ENCODE results near the gene ZNF497.
"Not testable (repeated sequence)": the region's sequence is repeated elsewhere in the genome, so short reads cannot be mapped to it uniquely, and the experiment has no call there.

Gene ZNF497

DNA sequence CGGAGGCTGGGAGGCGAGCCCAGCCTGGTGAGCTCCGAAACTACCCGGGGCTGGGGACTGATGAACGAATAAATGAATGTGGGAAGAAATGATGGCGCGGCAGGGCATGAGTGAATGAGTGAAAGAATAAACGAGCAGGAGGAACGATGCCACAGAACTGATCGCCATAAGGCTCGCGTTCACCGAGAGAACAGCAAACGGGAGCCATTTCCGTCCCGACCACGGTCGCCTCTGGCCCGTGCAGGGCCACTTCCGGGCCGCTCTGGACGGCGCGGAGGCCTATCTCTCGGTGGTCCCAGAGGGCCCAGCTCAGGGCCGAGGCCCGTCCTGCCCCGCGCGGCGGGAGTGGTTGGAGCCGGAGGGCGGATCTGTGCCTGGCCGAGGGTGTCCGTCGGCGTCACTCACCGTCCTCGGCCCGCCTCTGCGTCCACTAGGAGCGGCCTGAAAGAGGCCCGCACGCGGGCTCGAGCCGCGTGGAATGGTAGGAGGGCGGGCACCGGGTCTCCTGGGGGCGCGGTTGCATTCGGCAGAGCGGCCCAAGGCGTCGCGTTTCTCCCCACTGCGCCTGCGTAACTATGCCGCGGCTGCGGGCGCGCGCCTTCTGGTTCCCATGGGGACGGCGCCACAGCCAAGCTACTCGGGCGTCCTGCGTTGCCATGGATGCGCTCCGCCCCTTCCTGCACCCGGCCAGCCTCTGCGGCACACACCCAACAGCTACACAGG is at the start of gene ZNF497:
Gene ZNF497 (minus strand): TSS at position 480 of the 723 bp plus-strand sequence. CDS start 5,116 bp downstream, outside the sequence.
- peak; percentile 90 for DNase-seq

DNA sequence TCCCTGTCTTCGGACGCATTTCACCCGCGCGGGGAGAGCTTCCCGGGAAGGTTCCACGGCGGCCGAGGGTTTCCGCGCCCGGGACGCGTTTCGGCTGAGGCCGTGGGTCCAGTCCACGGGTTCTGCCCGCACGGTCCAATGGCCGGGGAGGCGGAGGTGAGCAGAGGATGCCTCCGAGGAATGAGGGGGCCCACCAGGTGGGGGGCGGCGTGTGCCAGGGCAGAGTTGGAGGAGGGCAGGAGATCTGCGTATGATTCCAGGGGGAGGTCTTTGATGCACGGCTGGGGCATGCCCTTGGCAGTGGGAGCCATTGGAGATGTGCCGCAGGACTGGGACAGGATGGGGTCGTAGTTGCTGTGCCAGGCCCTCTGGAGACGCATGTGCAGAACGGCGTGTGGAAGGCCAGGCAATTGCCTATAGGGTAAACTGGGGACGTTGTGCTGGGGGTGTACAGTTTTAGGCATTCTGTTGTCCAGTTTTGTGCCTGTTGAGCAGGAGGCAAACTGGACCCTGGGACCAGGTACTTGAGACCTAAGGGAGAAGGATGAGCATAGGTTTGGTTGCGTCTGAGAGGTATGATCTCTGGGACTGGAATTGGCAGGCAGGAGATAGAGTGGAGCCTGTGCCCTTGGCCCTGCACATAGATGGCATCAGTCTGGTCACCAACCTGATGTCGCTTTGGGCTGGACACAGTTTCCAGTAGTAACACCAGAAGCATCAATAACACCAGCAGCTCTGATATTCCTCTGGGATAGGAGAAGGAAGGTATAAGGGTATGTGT is 46.6 kb upstream of the ZNF497 start:
- no peak for DNase-seq

DNA sequence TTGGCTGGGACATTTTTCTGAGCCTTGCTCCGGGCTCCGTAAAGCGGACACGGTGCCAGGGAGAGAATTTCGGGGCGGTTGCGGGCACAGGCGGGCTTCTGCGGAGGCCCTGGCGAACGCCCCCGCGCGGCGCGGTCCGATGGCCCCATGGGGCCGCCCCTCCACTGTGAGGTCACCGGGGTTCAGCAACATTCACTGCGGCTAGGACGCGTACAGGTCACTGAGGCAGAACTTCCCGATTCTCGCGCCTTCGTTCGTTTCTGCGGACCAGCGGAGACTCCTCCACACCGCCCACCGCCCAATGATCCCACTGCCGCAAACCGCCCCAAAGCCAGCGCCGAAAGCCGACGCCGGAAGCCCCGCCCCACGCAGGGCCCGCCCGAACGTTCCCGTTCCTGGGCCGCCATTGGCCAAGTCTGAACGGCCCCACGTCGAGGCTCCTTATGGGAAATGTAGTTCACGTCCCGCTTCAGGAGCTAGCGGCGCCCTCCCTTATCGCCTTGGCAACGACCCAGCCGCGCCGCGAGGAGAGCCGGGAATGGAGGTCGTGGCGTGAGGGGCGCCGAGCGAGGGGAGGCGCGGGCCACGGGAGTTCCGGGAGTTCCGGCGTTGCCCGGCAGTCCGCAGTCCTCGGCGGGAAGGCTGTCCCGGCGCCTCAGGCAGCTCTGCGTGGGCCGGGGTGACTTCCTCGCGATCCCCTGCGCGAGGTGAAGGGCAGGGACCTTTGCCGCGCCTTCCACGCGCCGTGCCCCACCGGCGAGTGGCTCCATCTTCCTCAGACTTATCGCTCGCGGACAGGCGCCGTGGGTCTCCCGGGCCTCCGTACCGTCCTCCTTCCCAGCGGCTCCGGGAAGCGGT is 45.8 kb upstream of the ZNF497 start, which contains the start of gene ZNF584:
Gene ZNF584 (plus strand): TSS at position 498 of the 858 bp plus-strand sequence. CDS start 499 bp downstream, outside the sequence.
- DNase-seq: peak; percentile 92

DNA sequence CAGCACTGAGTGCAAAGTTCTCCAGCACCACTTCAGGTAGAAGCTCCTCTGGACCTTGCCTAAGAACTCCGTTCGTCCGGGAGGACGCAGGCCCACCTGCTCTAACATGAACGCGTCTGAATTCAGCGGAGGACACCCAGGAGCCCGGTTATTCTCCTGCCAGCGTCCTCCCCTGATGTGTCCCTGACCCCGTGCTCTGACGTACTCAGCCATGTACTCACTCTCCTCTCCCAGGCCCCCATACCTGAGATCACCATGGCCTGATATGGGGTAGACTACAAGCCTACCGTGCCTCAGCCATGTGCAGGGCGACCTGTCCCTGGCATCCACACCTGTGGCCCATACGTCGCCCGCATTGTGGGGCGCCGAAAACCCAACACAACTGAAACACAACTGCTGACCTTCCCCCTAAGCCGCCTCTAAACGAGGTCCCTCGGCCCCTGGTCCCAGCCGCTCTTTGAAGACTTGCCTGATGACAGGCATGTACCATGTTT is 45.2 kb upstream of the ZNF497 start:
- no peak for DNase-seq

DNA sequence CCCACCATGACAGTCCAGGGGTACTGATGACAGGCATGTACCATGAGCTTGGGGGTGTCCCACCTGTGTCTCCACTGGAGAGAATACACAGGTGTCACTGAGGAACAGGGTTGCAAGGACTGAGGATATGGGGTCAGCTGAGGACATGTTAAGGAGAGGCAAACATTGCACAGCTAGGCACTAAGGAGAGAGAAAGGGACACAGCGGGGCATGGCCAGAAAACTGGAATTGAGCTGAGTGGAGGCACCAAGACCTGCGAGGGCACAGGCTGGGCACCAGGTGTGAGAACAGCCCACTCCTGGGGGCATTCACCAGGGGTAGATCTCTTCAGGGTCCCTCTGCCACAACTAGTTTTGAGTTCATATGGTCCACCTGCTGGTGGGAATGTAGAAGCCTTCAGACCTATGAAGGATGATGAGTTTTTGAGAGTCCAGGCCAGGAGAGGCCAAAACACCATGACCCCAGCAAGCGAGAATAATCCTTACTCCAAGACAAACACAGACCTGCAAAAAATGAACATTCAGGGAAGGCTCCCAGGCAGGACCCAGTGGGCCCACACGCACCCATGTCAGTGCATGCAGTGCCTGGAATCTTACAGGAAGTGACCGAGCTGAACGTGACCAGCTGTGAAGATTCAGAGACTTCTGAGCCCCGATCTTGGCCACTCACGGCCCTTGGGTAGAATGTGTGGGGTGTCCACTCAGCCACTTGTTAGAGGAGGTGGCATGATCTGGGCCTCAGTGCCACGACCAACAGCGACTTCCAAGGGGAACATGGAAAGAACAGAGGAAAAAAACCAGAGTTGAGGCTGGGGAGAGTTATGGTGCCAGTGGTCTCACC is 44.5 kb upstream of the ZNF497 start:
- no peak for DNase-seq

DNA sequence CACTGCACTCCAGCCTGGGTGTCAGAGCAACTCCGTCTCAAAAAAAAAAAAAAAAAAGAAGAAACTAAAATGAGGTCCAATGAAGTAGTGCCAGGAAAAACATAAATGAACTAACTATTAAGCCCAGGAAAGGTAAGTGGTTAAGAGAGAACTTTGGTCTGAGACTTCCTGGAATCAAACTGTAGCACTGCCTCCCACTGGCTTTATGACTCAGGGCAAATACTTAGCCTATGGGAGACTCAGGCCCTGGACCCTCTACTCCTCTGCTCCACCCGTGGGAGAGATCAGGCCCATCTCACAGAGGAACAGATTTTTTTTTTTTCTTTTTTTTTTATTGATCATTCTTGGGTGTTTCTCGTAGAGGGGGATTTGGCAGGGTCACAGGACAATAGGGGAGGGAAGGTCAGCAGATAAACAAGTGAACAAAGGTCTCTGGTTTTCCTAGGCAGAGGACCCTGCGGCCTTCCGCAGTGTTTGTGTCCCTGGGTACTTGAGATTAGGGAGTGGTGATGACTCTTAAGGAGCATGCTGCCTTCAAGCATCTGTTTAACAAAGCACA is 41.4 kb upstream of the ZNF497 start:
- DNase-seq: not testable (repeated sequence)

DNA sequence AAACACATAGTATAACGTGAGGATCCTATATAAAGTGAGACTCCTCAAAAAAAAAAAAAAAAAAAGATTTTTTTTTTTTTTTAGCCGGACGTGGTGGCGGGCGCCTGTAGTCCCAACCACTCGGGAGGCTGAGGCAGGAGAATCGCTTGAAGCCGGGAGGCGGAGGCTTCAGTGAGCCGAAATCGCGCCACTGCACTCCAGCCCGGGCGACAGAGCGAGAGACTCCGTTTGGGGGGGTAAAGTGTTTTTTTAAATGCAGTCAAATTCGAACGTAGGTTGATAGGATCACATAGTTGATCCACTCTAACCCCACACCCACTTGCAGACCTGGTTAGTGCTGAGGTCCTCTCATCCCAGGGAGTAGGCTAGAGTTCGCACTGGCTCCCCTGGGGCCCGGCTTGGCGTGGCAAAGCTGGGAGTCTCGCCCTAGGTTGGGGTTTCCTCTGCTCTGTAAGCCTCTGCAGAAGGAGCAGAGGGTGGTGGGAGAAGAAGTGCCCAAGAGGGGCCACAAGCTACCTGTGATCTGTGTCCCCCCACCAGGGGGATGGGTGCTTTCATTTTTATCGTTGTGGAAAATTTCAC is 39.4 kb upstream of the ZNF497 start:
- no peak for DNase-seq

DNA sequence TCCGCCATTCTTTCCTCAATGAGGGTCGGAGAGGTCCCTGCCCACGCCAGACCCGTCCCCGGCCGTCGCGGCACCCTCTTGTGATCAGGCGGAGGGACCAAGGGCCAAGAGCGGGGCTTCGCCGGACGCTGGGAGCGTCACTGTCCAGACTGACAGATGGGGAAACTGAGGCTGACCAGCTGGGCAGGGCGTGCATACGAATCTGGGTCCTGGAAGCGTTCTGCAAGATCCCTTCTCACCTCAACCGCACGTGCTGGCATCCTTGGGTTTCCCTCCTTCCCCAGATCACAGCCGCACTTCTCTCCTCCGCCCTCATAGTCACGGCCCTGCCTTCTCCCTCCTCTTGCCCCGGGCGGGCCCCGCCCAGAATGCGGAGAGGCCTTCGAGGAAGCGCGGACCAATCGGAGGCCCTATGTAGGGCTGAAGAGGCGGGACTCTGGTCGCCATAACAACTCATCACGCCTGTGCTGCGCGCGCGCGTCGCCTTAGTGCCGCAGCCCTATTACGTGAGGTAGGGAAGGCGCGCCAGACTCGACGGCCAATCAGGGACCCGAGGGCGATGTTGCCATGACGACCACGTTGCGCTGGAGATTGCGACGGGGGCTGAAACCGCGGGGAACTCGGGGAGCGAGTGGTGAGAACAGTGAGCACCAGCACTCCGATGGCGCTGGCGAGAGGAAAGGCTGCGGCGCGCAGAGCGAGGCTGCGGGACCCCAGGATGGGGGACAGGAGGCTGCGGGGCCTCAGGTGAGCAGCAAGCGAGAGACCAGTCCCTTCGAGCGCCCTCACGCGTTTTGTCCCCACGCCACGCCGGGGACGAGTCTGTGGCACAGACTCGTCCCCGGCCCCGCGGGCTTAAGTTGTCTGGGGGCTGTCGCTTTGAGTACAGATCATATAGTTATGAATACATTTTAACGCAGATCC is 38.6 kb upstream of the ZNF497 start:
- peak; percentile 97 for DNase-seq

DNA sequence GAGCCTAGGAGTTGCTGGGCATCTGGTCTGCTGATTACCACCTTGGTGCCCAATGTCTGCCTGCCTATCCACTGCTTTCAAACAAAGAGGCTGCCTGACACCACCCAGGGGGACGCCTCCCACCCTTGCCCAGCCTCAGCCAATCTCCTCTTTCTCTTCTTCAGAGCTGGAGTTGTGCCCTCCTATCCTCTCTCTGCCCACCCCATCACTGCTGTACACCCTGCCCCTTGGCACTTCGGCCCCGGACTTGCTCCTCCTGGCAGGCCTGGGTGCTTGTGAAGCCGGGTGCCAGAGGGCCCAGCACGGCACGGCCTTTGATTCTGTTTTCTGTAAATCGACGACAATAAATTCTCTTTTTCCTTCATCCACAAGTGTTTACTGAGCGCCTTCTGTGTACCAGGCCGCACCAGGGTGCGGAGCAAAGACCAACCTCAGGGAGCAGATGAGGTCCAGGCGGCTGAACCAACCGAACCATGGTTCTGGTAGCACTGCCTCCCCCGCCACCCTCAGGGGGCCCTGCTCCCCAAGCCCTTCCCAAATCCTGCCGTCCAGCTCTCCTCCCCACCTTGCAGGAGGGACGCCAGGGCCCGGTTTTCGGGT is 37.9 kb upstream of the ZNF497 start:
- DNase-seq: peak; percentile 17

DNA sequence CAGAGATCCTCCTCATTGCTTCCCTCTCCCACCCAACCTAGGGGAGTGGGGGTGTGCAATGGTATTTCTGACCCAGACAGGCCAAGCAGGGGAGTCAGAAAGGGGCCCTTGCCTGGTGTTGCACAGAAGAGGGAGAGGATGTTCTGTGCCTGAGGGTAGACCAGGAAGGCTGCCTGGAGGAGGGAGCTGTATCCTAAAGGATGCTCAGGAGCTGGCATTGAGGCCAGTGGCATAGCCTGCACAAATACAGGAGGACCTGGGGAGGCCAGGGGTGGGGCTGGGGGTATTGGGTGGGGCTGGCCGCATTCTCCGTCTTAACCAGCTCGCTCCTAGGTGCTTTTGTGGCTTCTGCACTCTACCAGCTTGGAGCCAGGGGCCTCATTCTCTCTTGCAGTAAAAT is 37.4 kb upstream of the ZNF497 start:
- DNase-seq: no peak

DNA sequence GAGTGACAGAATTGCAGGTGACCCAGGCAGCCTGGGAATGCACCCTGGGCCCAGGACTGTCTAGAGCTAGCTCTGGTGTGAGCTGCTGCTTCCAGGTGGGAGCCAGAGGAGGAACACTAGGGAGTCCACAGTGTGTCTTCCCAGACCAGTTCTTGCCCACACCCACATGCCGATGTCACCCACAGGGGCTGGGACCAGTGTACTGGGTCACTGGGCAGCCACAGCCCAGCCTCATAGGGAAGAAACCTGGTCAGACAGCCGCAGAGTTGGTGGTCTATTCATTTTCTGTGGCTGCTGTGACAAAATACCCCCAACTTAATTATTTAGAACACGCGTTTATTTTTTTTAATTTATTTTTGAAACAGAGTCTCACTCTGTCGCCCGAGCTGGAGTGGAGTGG is 36.0 kb upstream of the ZNF497 start:
- no peak for DNase-seq

DNA sequence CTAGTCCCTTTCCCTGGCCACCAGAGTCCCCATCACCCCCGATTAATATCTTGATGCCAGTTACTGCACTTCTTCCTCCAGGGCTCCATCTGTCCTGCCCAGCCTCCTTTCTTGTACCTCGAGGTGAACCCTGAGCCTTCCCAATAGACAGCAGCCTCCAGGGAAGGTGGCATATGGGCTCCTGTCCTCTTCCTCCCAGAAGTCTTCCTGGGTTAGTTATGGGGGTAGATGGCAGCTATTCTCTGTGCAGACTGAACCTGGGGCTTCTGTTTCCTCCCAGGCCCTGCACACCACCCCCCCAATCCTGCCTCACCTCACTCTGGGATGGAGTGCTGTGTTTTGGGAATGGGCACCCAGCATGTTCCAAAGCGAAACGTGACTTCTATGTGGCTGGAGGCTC is 35.5 kb upstream of the ZNF497 start:
- no peak for DNase-seq

DNA sequence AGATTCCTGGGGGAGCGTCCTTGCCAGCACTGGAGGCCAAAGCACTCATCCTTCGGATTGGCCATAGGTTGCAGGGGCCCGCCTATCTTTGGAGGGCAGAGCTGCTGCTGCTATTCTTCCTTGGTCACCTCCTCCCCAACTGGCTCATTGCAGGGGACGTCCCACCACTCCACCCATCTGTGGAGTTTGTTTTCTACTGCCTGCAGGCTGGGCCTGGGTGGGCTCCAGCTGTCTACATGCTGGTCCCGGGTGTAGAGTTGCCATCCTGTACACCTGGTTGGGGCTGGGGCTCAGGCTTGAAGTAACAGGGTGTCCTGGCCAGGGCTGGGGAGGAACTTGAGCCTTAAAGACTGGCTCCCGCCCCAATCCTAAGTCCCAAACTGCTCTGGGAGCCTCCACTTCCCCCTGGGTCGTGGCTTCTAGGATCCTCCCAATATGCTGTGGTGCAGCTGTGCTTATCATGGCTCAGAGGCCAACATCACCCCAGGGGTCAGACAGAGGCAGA is 35.0 kb upstream of the ZNF497 start:
- no peak for DNase-seq

DNA sequence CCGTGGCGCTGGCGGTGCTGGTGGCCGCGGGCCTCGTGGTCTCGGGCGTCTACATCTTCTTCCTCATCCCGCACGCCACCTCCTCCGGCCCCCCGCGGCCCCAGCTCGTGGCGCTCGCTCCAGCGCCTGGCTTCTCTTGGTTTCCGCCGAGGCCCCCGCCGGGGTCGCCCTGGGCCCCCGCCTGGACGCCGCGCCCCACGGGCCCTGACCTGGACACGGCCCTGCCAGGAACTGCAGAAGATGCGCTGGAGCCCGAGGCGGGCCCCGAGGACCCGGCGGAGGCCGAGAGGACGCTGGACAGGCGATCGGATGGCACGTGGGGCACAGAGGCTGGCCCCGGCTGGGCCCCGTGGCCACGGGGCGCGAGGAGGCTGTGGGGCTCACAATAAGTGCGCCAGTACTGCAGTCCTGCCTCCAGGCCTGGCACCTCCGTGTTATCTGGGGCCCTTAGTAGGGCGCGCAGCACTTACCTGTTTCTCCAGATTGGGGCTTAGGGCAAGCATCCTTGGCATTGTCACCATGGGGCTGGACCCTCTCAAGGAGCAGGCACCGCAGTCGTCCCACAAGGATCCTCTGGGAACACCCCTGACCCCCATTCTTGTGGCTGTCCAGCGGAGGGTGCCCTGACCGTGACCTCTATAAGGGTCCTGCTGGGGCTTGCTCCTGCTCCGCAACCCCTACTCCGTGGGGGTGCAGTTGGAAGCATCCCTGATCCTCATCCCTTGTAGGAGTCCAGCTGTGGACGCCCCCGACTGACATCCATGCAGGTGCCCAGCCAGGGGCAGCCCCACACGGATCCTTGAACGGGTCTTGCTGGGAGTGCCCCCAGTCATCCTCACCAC is 34.4 kb upstream of the ZNF497 start:
- no peak for DNase-seq

DNA sequence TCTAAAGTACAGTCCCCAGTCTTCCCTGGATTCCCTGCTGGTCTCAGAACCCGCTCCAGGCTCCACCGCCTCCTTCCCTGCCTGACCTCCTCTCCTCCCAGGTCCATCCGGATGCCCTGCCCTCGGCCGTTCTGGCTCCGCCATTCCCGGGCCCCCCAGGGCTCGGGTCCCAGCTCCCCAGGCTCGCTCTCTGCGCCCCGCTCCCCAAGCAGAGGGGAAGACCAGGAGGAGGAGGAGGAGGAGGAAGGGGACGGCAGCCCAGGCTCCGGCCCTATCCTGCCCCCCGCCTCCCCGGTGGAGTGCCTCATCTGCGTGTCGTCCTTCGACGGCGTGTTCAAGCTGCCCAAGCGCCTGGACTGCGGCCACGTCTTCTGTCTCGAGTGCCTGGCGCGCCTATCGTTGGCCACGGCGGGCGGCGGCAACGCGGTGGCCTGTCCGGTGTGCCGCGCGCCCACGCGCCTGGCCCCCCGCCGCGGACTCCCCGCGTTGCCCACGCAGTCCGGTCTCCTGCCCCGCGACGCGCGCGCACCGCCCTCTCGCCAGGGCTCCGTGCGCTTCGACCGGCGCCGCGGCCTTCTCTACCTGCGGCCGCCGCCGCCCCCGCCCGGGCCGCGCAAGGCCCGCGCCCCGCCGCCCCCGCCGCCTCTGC is 33.6 kb upstream of the ZNF497 start:
- DNase-seq: no peak

DNA sequence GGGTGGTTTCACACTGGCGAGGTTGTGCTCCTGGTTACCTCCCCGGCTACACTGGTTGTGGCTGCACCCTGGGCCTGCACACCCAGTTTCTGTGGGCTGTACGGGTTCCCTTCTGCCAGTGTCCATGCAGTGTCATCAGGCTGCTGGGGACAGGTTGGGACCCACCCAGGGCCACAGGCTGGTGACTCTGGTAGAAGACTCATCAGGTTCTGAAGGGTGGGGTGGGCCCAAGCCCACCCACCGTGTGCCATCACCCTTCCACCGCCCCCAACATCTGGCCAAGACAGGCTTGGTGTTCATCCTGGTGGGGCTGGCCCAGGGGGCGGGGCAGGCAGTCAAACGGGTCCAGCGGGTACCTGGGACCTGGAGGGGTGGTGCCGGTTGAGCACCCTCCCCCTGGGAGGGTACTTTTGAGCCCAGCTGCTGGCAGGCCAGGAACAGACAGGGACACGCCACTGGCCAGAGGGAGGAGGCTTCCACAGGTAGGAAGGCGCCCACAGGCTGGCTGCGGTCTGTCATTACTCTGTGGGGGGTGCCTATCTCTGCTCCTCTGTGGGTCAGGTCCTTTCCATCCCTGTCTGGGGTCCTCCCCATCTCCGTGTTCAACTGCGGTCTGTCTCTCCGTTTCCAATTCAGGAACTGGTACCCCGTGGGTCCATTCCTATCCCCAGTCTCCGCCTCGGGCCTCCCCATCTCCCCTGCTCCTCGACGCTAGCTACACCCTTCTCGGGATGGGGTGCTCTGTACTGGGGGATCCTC is 32.8 kb upstream of the ZNF497 start, which contains the start of gene RNF225:
Gene RNF225 (plus strand): TSS at position 437 of the 759 bp plus-strand sequence. CDS start 434 bp downstream, outside the sequence.
- no peak for DNase-seq

DNA sequence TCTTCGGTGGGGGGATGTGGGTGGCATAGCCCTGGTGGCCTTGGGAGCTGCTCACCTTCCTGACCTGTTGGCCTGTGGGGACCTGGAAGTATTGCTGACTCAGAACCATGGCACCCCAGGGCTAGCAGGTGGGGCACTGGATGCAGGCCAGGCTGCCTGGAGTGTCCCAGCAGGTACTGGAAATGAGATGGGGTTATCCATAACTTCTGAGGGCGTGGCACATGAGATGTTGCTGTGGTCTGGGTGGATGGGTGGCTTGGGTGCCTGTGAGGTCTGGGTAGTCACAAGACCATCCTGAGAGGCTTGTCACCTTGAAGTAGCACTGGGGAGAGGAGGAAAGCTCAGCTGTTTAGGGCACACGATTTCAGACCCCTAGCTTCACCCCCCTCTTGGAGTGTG is 32.3 kb upstream of the ZNF497 start:
- DNase-seq: no peak

All from NCI-H1092 (cell line).